Activated effector memory CD4-positive, alpha-beta T cell treated with Interleukin-2 at 50 U/mL for 16 hours (primary cell): Measurements from ENCODE around the gene SLC35E1.
"Not testable (repeated sequence)": the region's sequence is repeated elsewhere in the genome, so short reads cannot be mapped to it uniquely, and the experiment has no call there.

Experiments
- DNase-seq: peaks from one replicate; pipeline ENCODE4 v3.0.0-alpha.2; 2020

The SLC35E1 gene

GRCh38 chr19:16520986-16521624 is 51.1 kb downstream of the SLC35E1 start:
- DNase-seq, result no peak

DNA sequence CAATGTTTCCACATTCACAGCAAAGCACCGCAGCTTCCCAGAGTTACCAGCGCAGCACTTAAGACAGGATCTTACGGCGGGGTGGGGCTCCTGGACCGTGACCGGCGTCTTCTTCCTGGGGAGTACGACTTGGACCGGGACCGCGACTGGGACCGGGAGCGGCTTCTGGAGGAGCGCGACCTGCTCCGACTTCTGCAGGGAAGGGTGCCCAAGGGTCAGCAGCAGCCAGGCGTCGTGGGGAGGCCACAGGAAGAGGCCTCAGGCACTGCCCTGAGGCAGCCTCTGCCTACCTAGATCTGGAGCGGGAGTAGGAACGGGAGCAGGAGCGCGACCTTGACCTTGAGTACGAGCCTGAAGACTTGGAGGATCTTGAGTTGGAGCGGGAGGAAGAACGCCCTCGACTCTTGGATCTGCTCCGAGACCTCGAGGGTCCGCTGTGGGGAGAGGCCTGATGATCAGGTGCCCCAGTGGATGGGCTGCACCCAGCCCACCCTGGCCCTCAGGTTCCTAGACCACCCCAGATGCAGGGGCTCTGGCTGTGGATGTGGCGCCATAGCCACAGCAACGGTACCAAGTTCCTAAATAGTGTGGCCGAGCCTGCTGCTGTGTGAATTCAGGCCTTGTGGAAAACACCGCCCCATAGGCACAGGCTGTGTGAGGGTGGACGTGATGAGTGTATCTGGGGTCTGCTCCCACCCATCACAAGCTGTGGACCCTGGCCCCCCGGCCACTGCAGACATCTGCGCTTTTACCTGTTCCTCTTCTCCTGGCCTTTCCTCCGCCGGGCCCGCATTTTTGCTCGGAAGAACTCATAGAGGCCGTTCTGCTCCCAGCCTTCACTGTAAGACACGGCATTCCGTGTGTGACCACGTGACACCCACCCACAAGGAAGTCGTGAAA is 51.9 kb downstream of the SLC35E1 start:
- DNase-seq, result no peak

DNA sequence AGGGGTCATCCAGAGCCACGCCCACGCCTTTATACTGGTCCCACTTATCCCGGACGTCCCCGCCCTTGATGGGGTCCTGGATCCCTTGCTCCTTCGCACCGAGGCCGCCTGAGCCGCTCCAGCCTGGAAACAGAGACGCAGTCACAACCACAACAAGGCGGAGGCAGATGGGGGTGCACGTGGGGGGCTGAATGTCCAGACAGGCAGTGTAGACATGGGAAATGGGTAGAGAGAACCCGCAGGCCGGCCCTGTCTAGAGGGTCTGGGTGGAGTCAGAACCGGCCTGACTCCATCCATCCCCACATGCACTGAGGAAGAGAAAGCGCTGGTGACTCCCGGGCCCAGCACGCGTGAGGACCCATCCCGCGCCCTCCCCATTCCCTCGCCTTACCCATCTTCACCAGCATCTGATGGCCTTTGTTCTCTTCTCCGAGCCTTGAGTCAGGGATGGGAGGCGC is 53.0 kb downstream of the SLC35E1 start:
- DNase-seq, result no peak

- DNase-seq, result no peak
Measured at GRCh38 chr19:16518483-16519229, 53.6 kb downstream of the SLC35E1 start.

- no peak for DNase-seq
Measured at GRCh38 chr19:16518061-16518460, 54.2 kb downstream of the SLC35E1 start.

GRCh38 chr19:16516923-16517610 is 55.1 kb downstream of the SLC35E1 start:
- DNase-seq, result no peak

DNA sequence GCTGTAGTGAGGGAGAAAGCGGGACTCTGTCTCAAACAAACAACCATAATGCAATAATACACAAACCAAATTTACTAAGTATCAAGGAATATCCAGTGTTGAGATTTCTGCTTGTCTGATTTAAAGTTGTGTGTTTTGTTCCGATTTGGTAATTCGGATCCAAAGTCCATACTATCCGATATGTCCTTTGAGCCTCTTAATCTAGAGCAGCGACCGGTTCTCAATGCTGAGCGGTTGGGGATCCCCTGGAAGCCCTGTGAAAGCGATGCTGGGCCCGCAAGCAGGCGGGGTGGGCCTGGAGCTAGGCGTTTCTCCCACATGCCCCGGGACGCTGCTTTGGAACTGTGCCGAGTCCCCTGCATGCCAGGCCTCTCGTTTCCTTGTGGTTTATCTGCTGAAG is 55.8 kb downstream of the SLC35E1 start:
- DNase-seq, result no peak

- no peak for DNase-seq
Measured at GRCh38 chr19:16514383-16515019, 57.7 kb downstream of the SLC35E1 start.

DNA sequence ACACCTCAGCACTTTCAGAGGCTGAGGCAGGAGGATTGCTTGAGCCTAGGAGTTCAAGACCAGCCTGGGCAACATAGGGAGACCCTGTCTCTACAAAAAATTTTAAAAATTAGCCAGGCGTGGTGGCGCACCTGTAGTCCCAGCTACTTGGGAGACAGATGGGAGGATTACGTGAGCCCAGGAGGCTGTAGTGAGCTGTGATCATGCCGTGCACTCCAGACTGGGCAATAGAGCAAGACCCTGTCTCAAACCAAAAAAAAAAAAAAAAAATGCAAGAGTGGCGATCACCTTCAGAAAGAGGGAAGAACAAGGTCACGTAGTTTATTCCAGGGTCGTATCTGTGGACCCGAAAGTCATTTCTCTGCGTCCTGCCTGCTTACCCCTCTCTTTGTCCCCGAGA is 59.6 kb downstream of the SLC35E1 start:
- not testable (repeated sequence) for DNase-seq

GRCh38 chr19:16509141-16510061 is 62.8 kb downstream of the SLC35E1 start:
- no peak for DNase-seq

DNA sequence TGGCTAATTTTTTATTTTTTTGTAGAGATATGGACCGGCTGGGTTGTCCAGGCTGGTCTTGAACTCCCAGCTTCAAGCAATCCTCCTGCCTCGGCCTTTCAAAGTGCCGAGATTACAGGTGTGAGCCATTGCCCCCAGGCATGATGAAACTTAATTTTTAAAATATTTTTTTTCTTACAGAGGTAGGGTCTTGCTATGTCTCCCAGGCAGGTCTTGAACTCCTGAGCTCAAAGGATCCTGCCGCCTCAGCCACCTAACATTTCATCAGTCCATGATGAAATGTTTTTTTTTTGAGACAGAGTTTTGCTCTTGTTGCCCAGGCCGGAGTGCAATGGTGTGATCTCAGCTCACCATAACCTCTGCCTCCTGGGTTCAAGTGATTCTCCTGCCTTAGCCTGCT is 63.7 kb downstream of the SLC35E1 start:
- DNase-seq, result no peak

GRCh38 chr19:16506961-16507360 is 65.3 kb downstream of the SLC35E1 start:
- no peak for DNase-seq

DNA sequence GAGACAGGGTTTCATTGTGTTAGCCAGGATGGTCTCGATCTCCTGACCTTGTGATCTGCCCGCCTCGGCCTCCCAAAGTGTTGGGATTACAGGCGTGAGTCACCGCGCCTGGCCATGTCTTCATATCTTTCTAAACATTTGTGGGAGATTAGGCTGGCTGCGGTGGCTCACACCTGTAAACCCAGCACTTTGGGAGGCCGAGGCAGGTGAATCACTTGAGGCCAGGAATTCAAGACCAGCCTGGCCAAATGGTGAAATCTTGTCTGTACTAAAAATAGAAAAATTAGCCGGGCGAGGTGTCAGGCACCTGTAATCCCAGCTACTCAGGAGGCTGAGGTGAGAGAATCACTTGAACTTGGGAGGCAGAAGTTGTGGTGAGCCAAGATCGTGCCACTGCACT is 66.1 kb downstream of the SLC35E1 start:
- DNase-seq, result not testable (repeated sequence)

GRCh38 chr19:16504271-16504670 is 67.9 kb downstream of the SLC35E1 start:
- DNase-seq, result no peak
